Right lobe of liver (tissue), 6 donors: ENCODE data around the gene ELOVL6. TPM values are rescaled to one million over a fixed set of nuclear protein-coding genes. Genes with fewer than 3 reads are reported as not detected.
"Not testable (repeated sequence)": the region's sequence is repeated elsewhere in the genome, so short reads cannot be mapped to it uniquely, and the experiment has no call there.

Experiments used
- ATAC-seq, 4 donors: fragments of 200-7000 bp; cut with Tn5 transposase; one replicate each; pipeline ENCODE4 v1.9.1; 2020; ENCODE audit warnings: mild to moderate bottlenecking in 4 of 4, moderate library complexity in 4 of 4
- DNase-seq, 3 donors: peaks; one replicate each; pipeline ENCODE4 v3.0.0-alpha.2; 2020
- H3K27ac ChIP-seq, 3 donors: fragments of 200-600 bp; one replicate each; pipeline ENCODE4 v1.8.0; 2022
- H3K27me3 ChIP-seq, 2 donors: fragments of 200-600 bp; one replicate each; pipeline ENCODE4 v1.8.0; 2022
- H3K36me3 ChIP-seq, 4 donors: fragments of 200-600 bp; sonication (generic) in 1 of 4; one replicate each; pipeline versions ENCODE4 v1.5.1 to v1.8.0; 2017 to 2022; ENCODE audit warnings: control low read depth in 1 of 4
- H3K4me1 ChIP-seq, 4 donors: fragments of 200-600 bp; sonication (generic) in 1 of 4; one replicate each; pipeline versions ENCODE4 v1.5.1 to v1.8.0; 2017 to 2022; ENCODE audit warnings: control low read depth in 1 of 4
- H3K4me3 ChIP-seq, 3 donors: fragments of 200-600 bp; one replicate each; pipeline ENCODE4 v1.8.0; 2022
- H3K9me3 ChIP-seq, 4 donors: fragments of 200-600 bp; sonication (generic) in 1 of 4; one replicate each; pipeline versions ENCODE4 v1.5.1 to v1.8.0; 2017 to 2022; ENCODE audit warnings: control low read depth in 1 of 4
- CTCF ChIP-seq, 4 donors: fragments of 200-600 bp in 3 of 4; fragments of 450-650 bp in 1 of 4; IDR thresholded peaks; one replicate each; pipeline versions ENCODE4 v1.5.1 to v1.8.0; 2016 to 2022; ENCODE audit warnings: antibody characterized with exemption in 4 of 4, mild to moderate bottlenecking in 2 of 4
- POLR2A ChIP-seq: fragments of 450-650 bp; IDR thresholded peaks from one replicate; pipeline ENCODE4 v1.6.1; 2017; ENCODE audit warnings: antibody characterized with exemption, mild to moderate bottlenecking
- WGBS: methylation state at CpG from one replicate; pipeline ENCODE4 v1.1.6; 2018; ENCODE audit warnings: low coverage, low lambda C conversion rate; ENCODE audit not compliant: insufficient coverage; ENCODE audit errors: missing lambda C conversion rate; 5-methylcytosine and 5-hydroxymethylcytosine counted together
- intact Hi-C, 2 donors: fragments of 100-400 bp; cut with DNase I; formaldehyde crosslinking; loops; one replicate each; pipeline versions ENCODE4 v1.11.2 to v1.14.1; 2022
- total RNA-seq, 6 experiments: library from RNA; depleted of rRNA in 2 of 6; stranded (reverse); fragments of >200 nt in 2 of 6; fragmentation: NEBNext Ultra II Directional in 3 of 6; extraction: Animal tissue kit (Norgen Biotek cat#: 25700) in 3 of 6; gene quantifications; one replicate each; pipeline versions ENCODE4 v1.1.0 to v1.2.4, GENCODE V29; 2016 to 2023
- donor health status: DM: no; HTN: yes; CAD: no.
- donor health status: DM: no; HTN: no; CAD: no.
- donor health status: DM: no; HTN: no; CAD: no.
- donor health status: DM: no; HTN: yes; CAD: no.
- donor health status: DM: no; HTN: yes; CAD: no.

Gene ELOVL6
- total RNA-seq, 6 experiments from 2014 or later, result 21.5 to 94.8 (median 31.2) TPM

GRCh38 chr4:110236324-110236723, 37.9 kb upstream of the ELOVL6 start:
- no peaks in the 10 kb centered on the region for H3K27me3 ChIP-seq
- H3K9me3 ChIP-seq, result no peaks in the 10 kb centered on the region
- DNase-seq (no peak), ATAC-seq (no peak)
- H3K4me3 ChIP-seq, result no peak overlapping the region
- no CpG with 5 or more reads among the region's 1 CpG for WGBS
- H3K36me3 ChIP-seq, result no peaks in the 10 kb centered on the region
- H3K4me1 ChIP-seq, result no peaks in the 10 kb centered on the region
- TF ChIP-seq POLR2A (no peak), CTCF (IDR thresholded peaks at IDR 0.05) (no peak)
- intact Hi-C loops, result no loop called here
- H3K27ac ChIP-seq, result no peak overlapping the region

- intact Hi-C loops, H3K4me1 ChIP-seq, H3K27me3 ChIP-seq, H3K27ac ChIP-seq, DNase-seq, ATAC-seq, H3K36me3 ChIP-seq, H3K9me3 ChIP-seq, H3K4me3 ChIP-seq: not testable (repeated sequence)
- 74% methylated on average over 10 of the region's 11 CpGs for WGBS
Observed at GRCh38 chr4:110233581-110233980, 35.2 kb upstream of the ELOVL6 start.

- DNase-seq (no peak), ATAC-seq (no peak)
- Histone ChIP-seq H3K4me1 (no peaks in the 10 kb centered on the region), H3K4me3 (no peak overlapping the region), H3K9me3 (no peaks in the 10 kb centered on the region), H3K27ac (no peak overlapping the region), H3K36me3 (no peaks in the 10 kb centered on the region), H3K27me3 (no peaks in the 10 kb centered on the region)
- intact Hi-C loops, result no loop called here
- WGBS, result 89% methylated on average over 4 of the region's 4 CpGs
- no peak for TF ChIP-seq POLR2A
- TF ChIP-seq CTCF (IDR thresholded peaks at IDR 0.05), result no peak
Observed at GRCh38 chr4:110231869-110232268, 33.5 kb upstream of the ELOVL6 start.

- intact Hi-C loops, result no loop called here
- Histone ChIP-seq H3K27me3 (no peaks in the 10 kb centered on the region), H3K4me3 (no peak overlapping the region), H3K9me3 (no peaks in the 10 kb centered on the region), H3K4me1 (no peaks in the 10 kb centered on the region), H3K36me3 (no peaks in the 10 kb centered on the region), H3K27ac (no peak overlapping the region)
- TF ChIP-seq CTCF (IDR thresholded peaks at IDR 0.05), result no peak
- DNase-seq (no peak), ATAC-seq (no peak)
- 83% methylated on average over 2 of the region's 2 CpGs for WGBS
Observed at GRCh38 chr4:110229266-110229665, 30.9 kb upstream of the ELOVL6 start.

GRCh38 chr4:110224812-110225211, 26.4 kb upstream of the ELOVL6 start:
- no peaks in the 10 kb centered on the region for H3K9me3 ChIP-seq
- no peak for DNase-seq
- 31% methylated on average over 4 of the region's 4 CpGs for WGBS
- H3K27me3 ChIP-seq, result no peaks in the 10 kb centered on the region
- no peaks in the 10 kb centered on the region for H3K4me1 ChIP-seq
- H3K4me3 ChIP-seq, result no peak overlapping the region
- no peak for ATAC-seq
- no peak overlapping the region for H3K27ac ChIP-seq
- TF ChIP-seq POLR2A (no peak), CTCF (IDR thresholded peaks at IDR 0.05) (no peak)
- intact Hi-C loops, result no loop called here
- no peaks in the 10 kb centered on the region for H3K36me3 ChIP-seq
